ENCODE results near the gene DDX25. TPM values are rescaled to one million over a fixed set of nuclear protein-coding genes. Genes with fewer than 3 reads are reported as not detected.

DDX25 gene
- total and polyA plus RNA-seq, 9 of the 15 experiments (the other 6 are each of a cell fraction or from before 2014, with no cell fraction given), result not detected

DNA sequence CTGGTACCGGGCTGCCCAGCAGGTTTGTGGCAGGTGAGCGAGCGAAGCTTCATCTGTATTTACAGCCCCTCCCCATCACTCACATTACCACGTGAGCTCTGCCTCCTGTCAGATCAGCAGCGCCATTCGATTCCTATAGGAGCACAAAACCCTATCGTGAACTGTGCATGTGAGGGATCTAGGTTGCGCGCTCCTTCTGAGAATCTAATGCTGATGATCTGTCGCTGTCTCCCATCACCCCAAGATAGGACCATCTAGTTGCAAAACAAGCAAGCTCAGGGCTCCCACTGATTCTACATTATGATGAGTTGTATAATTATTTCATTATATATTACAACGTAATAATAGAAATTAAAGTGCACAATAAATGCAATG, 25.8 kb downstream of the DDX25 start (continued):
- TF ChIP-seq ETV6 (IDR thresholded peaks at IDR 0.05; ENCODE audit: borderline replicate concordance in 1 of 2, low read depth in 2 of 2, low read length in 1 of 2) (no peak), ETV6 (CRISPR knock-in tag; IDR thresholded peaks at IDR 0.05; ENCODE audit: borderline replicate concordance) (no peak)

DNA sequence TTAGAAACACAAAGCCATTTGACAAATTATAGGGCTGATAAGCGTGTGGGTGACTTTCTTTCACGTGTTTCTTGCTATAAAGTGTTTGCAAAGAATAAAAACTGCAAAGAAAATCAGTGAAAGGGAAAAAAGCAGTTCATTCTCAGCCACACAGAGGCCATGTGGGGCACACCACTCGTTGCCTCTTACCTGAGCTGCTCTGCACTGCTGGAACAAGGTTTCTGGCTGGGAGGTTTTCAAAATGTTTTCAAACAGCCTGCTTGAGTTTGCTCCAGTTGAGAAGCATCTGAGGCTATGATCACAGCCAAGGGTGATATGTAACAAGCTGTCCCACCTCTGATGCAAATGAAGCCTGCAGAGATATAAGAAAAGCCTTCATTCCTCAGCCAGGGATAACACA, 26.8 kb downstream of the DDX25 start:
- H3K4me1 ChIP-seq (replicated peaks in 1 of 2; ENCODE audit: control insufficient read depth in 2 of 2, insufficient read depth in 2 of 2, low read length in 2 of 2), result peaks cover 4 to 9% of the 10 kb centered on the region in 2 experiments; a peak in 4 of 5 replicates
- no peaks in the 10 kb centered on the region for H3K9me1 ChIP-seq (ENCODE audit: control insufficient read depth, insufficient read depth, low read length)
- ChIA-PET POLR2A (interaction anchor here (0.5 to 1.3 kb wide), 4 partner anchors 14 to 259 kb away, joined by 3 to 7 read pairs (median 4); partner anchors contain the start of gene VSIG10L2), CTCF (ENCODE audit: low intra/inter-chr PET ratio) (no interaction called here)
- no peak overlapping the region for H3K27ac ChIP-seq (ENCODE audit: extremely low read depth, low read depth, low read length)
- H3K9ac ChIP-seq (ENCODE audit: insufficient read depth in 1 of 2, low read depth in 2 of 2, low read length in 2 of 2), result no peak overlapping the region
- H3K27me3 ChIP-seq (ENCODE audit: control insufficient read depth in 2 of 2, insufficient read depth in 2 of 2, low read length in 2 of 2), result peaks cover 2 to 15% of the 10 kb centered on the region in 2 experiments; a peak in 2 of 5 replicates
- DNase-seq (ENCODE audit: extremely low read depth in 1 of 4, low spot score in 3 of 4) (no peak), ATAC-seq (no peak), FAIRE-seq (no peak)
- no peaks in the 10 kb centered on the region for H3K79me2 ChIP-seq (ENCODE audit: control insufficient read depth, insufficient read depth, low read length)
- intact Hi-C loops (cut with micrococcal nuclease), result no loop called here
- H3K4me3 ChIP-seq, result no peak overlapping the region
- no peaks in the 10 kb centered on the region for H3K9me3 ChIP-seq (replicated peaks; ENCODE audit: control insufficient read depth, insufficient read depth, low read depth, low read length)
- TF ChIP-seq GABPB1 (CRISPR knock-in tag; IDR thresholded peaks at IDR 0.05) (no peak), GTF2A2 (tag; IDR thresholded peaks at IDR 0.05) (no peak), MAZ (CRISPR knock-in tag; conservative IDR thresholded peaks at IDR 0.05 in 1 of 2, IDR thresholded peaks at IDR 0.05 in 1 of 2) (no peak), MTA3 (IDR thresholded peaks at IDR 0.05; ENCODE audit: borderline replicate concordance) (no peak), SNIP1 (IDR thresholded peaks at IDR 0.05; ENCODE audit: low read depth) (no peak), ZNF431 (CRISPR knock-in tag; IDR thresholded peaks at IDR 0.05) (no peak), HDAC2 (IDR thresholded peaks at IDR 0.05) (no peak), SMARCC2 (IDR thresholded peaks at IDR 0.05; ENCODE audit: low read depth) (no peak), MTF1 (CRISPR knock-in tag; IDR thresholded peaks at IDR 0.05; ENCODE audit: borderline replicate concordance) (no peak), ZNF347 (CRISPR knock-in tag; IDR thresholded peaks at IDR 0.05; ENCODE audit: low read depth) (no peak), RFX1 (IDR thresholded peaks at IDR 0.05) (no peak), NELFE (IDR thresholded peaks at IDR 0.05; ENCODE audit: insufficient read depth, insufficient read length) (no peak), TCFL5 (CRISPR knock-in tag; conservative IDR thresholded peaks at IDR 0.05) (no peak)
- 5% methylated on average over 3 of the region's 3 CpGs for WGBS (ENCODE audit: insufficient coverage, low coverage, missing lambda C conversion rate)
- H2AFZ ChIP-seq (ENCODE audit: low read depth, low read length), result no peak overlapping the region
- BruUV-seq (replicated peaks), result no TSS peak
- H3K36me3 ChIP-seq (ENCODE audit: control insufficient read depth, insufficient read depth, low read length), result no peaks in the 10 kb centered on the region
- in situ Hi-C loops (cut with MboI), result no loop called here
- H4K20me1 ChIP-seq (replicated peaks; ENCODE audit: control insufficient read depth, insufficient read depth, low read length), result no peaks in the 10 kb centered on the region
- H3K4me2 ChIP-seq (ENCODE audit: insufficient read depth, low read length), result no peak overlapping the region

Measured in K562 (cell line).